AG09309 (cell line): ENCODE data around the gene SCGN.
A peak's percentile ranks its signal among the peaks of the same experiment; 100 is the strongest.

Source experiments
- DNase-seq: peaks from one replicate; pipeline ENCODE4 v3.0.0-alpha.2; 2010; ENCODE audit warnings: low read depth
- H3K4me3 ChIP-seq: 2 replicates; pipeline ENCODE4 v1.5.1; 2011; ENCODE audit warnings: mild to moderate bottlenecking, low read depth, low read length, moderate library complexity; ENCODE audit not compliant: control insufficient read depth
- CTCF ChIP-seq: IDR thresholded peaks from 2 replicates; pipeline ENCODE4 v1.5.1; 2011; ENCODE audit warnings: mild to moderate bottlenecking, low read depth, low read length, inconsistent platforms; ENCODE audit not compliant: insufficient read depth, control insufficient read depth; ENCODE audit errors: missing control alignments

The SCGN gene

GRCh38 chr6:25689966-25690365, 38.0 kb downstream of the SCGN start:
- DNase-seq: no peak
- TF ChIP-seq CTCF: no peak
- no peak overlapping the region for H3K4me3 ChIP-seq

GRCh38 chr6:25691894-25692293, 39.9 kb downstream of the SCGN start:
- no peak overlapping the region for H3K4me3 ChIP-seq
- no peak for DNase-seq
- no peak for TF ChIP-seq CTCF

- H3K4me3 ChIP-seq: no peak overlapping the region
- TF ChIP-seq CTCF: no peak
- DNase-seq: no peak
These were observed 40.5 kb downstream of the SCGN start for GRCh38 chr6:25692472-25692871.

- DNase-seq: peak; percentile 34
These were observed 42.4 kb downstream of the SCGN start for GRCh38 chr6:25694366-25694765.

GRCh38 chr6:25695671-25696070, 43.7 kb downstream of the SCGN start:
- no peak for DNase-seq
- no peak overlapping the region for H3K4me3 ChIP-seq

More at GRCh38 chr6:25694366-25694765, 42.4 kb downstream of the SCGN start:
- TF ChIP-seq CTCF: no peak
- no peak overlapping the region for H3K4me3 ChIP-seq

GRCh38 chr6:25697537-25698340, 45.7 kb downstream of the SCGN start:
- no peak overlapping the region for H3K4me3 ChIP-seq
- DNase-seq: no peak

More at GRCh38 chr6:25695671-25696070, 43.7 kb downstream of the SCGN start:
- TF ChIP-seq CTCF: no peak

More at GRCh38 chr6:25697537-25698340, 45.7 kb downstream of the SCGN start:
- no peak for TF ChIP-seq CTCF
